Kidney (tissue), 14 donors: ENCODE data around the gene ZNF543. TPM values are rescaled to one million over a fixed set of nuclear protein-coding genes. Genes with fewer than 3 reads are reported as not detected.
A peak's percentile ranks its signal among the peaks of the same experiment; 100 is the strongest.

Source experiments
- DNase-seq, 5 donors: peaks; one replicate each; pipeline ENCODE4 v3.0.0-alpha.2; 2013 to 2020
- FAIRE-seq: peaks from 2 replicates; lab custom pipeline; 2012; peaks lifted over from hg19 to GRCh38; lab: Jason Lieb, UNC
- H3K27ac ChIP-seq, 2 donors: one replicate each; pipeline ENCODE4 v1.7.0; 2013; ENCODE audit warnings: low read depth in 2 of 2, low read length in 2 of 2, inconsistent platforms in 1 of 2
- H3K27me3 ChIP-seq: one replicate; pipeline ENCODE4 v1.7.1; 2013; ENCODE audit warnings: low read length, inconsistent platforms; ENCODE audit not compliant: control insufficient read depth, insufficient read depth
- H3K36me3 ChIP-seq, 3 donors: one replicate each; pipeline versions ENCODE4 v1.7.0 to v1.7.1; 2013; ENCODE audit warnings: low read length in 3 of 3, control low read depth in 1 of 3, inconsistent platforms in 1 of 3; ENCODE audit not compliant: insufficient read depth in 3 of 3, control insufficient read depth in 2 of 3
- H3K4me1 ChIP-seq, 3 donors: one replicate each; pipeline versions ENCODE4 v1.7.0 to v1.7.1; 2013; ENCODE audit warnings: low read length in 3 of 3, inconsistent platforms in 1 of 3, low read depth in 1 of 3; ENCODE audit not compliant: control insufficient read depth in 2 of 3, insufficient read depth in 2 of 3
- H3K4me3 ChIP-seq, 3 donors: one replicate each; pipeline versions ENCODE4 v1.7.0 to v1.8.1; 2013; ENCODE audit warnings: low read length in 3 of 3, control low read depth in 1 of 3, inconsistent platforms in 1 of 3
- H3K9ac ChIP-seq, 3 donors: one replicate each; pipeline versions ENCODE4 v1.7.0 to v1.7.1; 2013; ENCODE audit warnings: low read length in 3 of 3, control low read depth in 1 of 3, inconsistent platforms in 1 of 3
- H3K9me3 ChIP-seq, 3 donors: one replicate each; pipeline versions ENCODE4 v1.7.0 to v1.7.1; 2013; ENCODE audit warnings: low read length in 3 of 3, control low read depth in 1 of 3, inconsistent platforms in 1 of 3; ENCODE audit not compliant: control insufficient read depth in 2 of 3, insufficient read depth in 1 of 3
- CTCF ChIP-seq: IDR thresholded peaks from 3 replicates; pipeline ENCODE4 v1.5.1; 2012; ENCODE audit warnings: mild to moderate bottlenecking, moderate library complexity, borderline replicate concordance; ENCODE audit not compliant: insufficient read depth; ENCODE audit errors: extremely low read depth
- intact Hi-C: fragments of 100-400 bp; cut with DNase I; formaldehyde crosslinking; loops from one replicate; pipeline ENCODE4 v1.11.1; 2022
- polyA plus RNA-seq: library from polyadenylated mRNA; stranded (reverse); fragments of 350-450 nt; fragmentation: Illumina TruSeq; extraction: RNeasy Lipid Tissue Mini Kit (QIAGEN cat#74804); gene quantifications from one replicate; pipeline ENCODE4 v1.2.3, GENCODE V29; 2014; ENCODE audit warnings: low read depth, low replicate concordance; ENCODE audit not compliant: insufficient read depth
- total RNA-seq: library from RNA; stranded (reverse); fragmentation: NEBNext Ultra II Directional; extraction: Animal tissue kit (Norgen Biotek cat#: 25700); gene quantifications from one replicate; pipeline ENCODE4 v1.2.1, GENCODE V29; 2021
- donor health status: control.
- donor health status: control.
- donor health status: control.
- donor health status: control.
- donor health status: control.
- donor health status: DM: yes; HTN: yes; CAD: no.
- donor health status: Normal renal cell carcinoma (clear cell type).

ZNF543 gene
- total and polyA plus RNA-seq, 2 donors from 2014 or later, result 1.3 to 10.2 TPM

GRCh38 chr19:57321116-57321515 lies 844 bp downstream of the ZNF543 start:
- H3K36me3 ChIP-seq, result peaks cover 8 to 18% (median 16%) of the 10 kb centered on the region in 3 donors
- H3K4me3 ChIP-seq, result peak overlapping the region; percentile 93 to 96 (median 93)
- no peaks in the 10 kb centered on the region for H3K9me3 ChIP-seq
- intact Hi-C loops, result no loop called here
- H3K4me1 ChIP-seq, result peaks cover 6 to 17% (median 14%) of the 10 kb centered on the region in 3 donors
- H3K9ac ChIP-seq, result peak overlapping the region; percentile 71 to 95 (median 89)
- no peak for TF ChIP-seq CTCF
- FAIRE-seq (no peak), DNase-seq (peak in 1 of 5 donors; percentile 7)
- H3K27ac ChIP-seq, result no peak overlapping the region
- H3K27me3 ChIP-seq, result peaks cover 6% of the 10 kb centered on the region

- peak overlapping the region; percentile 93 to 96 (median 93) for H3K4me3 ChIP-seq
- no peak overlapping the region for H3K27ac ChIP-seq
- intact Hi-C loops, result no loop called here
- FAIRE-seq (no peak), DNase-seq (no peak)
- peaks cover 12 to 22% (median 20%) of the 10 kb centered on the region in 3 donors for H3K36me3 ChIP-seq
- no peak for TF ChIP-seq CTCF
- H3K4me1 ChIP-seq, result peaks cover 6 to 17% (median 14%) of the 10 kb centered on the region in 3 donors
- H3K9me3 ChIP-seq, result no peaks in the 10 kb centered on the region
- peaks cover under 1% of the 10 kb centered on the region for H3K27me3 ChIP-seq
- H3K9ac ChIP-seq, result peak overlapping the region; percentile 25 to 95 (median 89)
Measured at GRCh38 chr19:57321751-57322150, 1.5 kb downstream of the ZNF543 start.

GRCh38 chr19:57324992-57325391 lies 4.7 kb downstream of the ZNF543 start:
- intact Hi-C loops, result no loop called here
- peaks cover 0 to 5% (median 0%) of the 10 kb centered on the region in 3 donors for H3K9me3 ChIP-seq

More at GRCh38 chr19:57324992-57325391, 4.7 kb downstream of the ZNF543 start:
- Histone ChIP-seq H3K27ac (no peak overlapping the region), H3K4me3 (no peak overlapping the region), H3K4me1 (peaks cover 4 to 14% (median 10%) of the 10 kb centered on the region in 3 donors), H3K9ac (no peak overlapping the region), H3K27me3 (no peaks in the 10 kb centered on the region), H3K36me3 (peaks cover 21 to 47% (median 36%) of the 10 kb centered on the region in 3 donors)
- DNase-seq (no peak), FAIRE-seq (no peak)
- no peak for TF ChIP-seq CTCF
